Psoas muscle (tissue), 8 donors: Measurements from ENCODE around the gene MYO1H. TPM values are rescaled to one million over a fixed set of nuclear protein-coding genes. Genes with fewer than 3 reads are reported as not detected.
A peak's percentile ranks its signal among the peaks of the same experiment; 100 is the strongest.

Experiments used
- ATAC-seq, 4 donors: fragments of 200-7000 bp; cut with Tn5 transposase; one replicate each; pipeline ENCODE4 v1.9.1; 2020; ENCODE audit warnings: moderate library complexity in 3 of 4, mild to moderate bottlenecking in 2 of 4
- DNase-seq, 2 donors: peaks; one replicate each; pipeline ENCODE4 v3.0.0-alpha.2; 2020
- H3K27ac ChIP-seq: fragments of 200-600 bp; one replicate; pipeline ENCODE4 v1.8.0; 2022
- H3K27me3 ChIP-seq, 3 donors: fragments of 200-600 bp in 1 of 3; one replicate each; pipeline versions ENCODE4 v1.6.1 to v1.8.0; 2013 to 2022; ENCODE audit warnings: low read length in 2 of 3, mild to moderate bottlenecking in 2 of 3, moderate library complexity in 1 of 3; ENCODE audit not compliant: insufficient read depth in 3 of 3
- H3K36me3 ChIP-seq, 2 donors: fragments of 200-600 bp in 1 of 2; one replicate each; pipeline versions ENCODE4 v1.6.1 to v1.8.0; 2013 to 2022; ENCODE audit warnings: low read depth in 1 of 2, mild to moderate bottlenecking in 1 of 2, moderate library complexity in 1 of 2; ENCODE audit not compliant: insufficient read depth in 1 of 2
- H3K4me1 ChIP-seq: fragments of 200-600 bp; one replicate; pipeline ENCODE4 v1.8.0; 2022
- H3K4me3 ChIP-seq: fragments of 200-600 bp; one replicate; pipeline ENCODE4 v1.8.0; 2022; ENCODE audit warnings: mild to moderate bottlenecking
- H3K9me3 ChIP-seq: fragments of 200-600 bp; one replicate; pipeline ENCODE4 v1.8.0; 2022
- WGBS, 3 donors: extraction: QIAGEN DNeasy Blood & Tissue Kit; methylation state at CpG; one replicate each; pipeline versions ENCODE4 v1.1.6 to v1.1.7; 2013; 5-methylcytosine and 5-hydroxymethylcytosine counted together
- intact Hi-C, 2 donors: fragments of 100-400 bp; cut with DNase I; formaldehyde crosslinking; loops; one replicate each; pipeline versions ENCODE4 v1.11.0 to v1.14.2; 2022
- polyA plus RNA-seq, 3 donors: library from polyadenylated mRNA; stranded (reverse); fragments of 200-250 nt; gene quantifications; one replicate each; pipeline ENCODE4 v1.2.3, GENCODE V29; 2013
- total RNA-seq, 4 donors: library from RNA; stranded (reverse); fragmentation: NEBNext Ultra II Directional in 2 of 4; extraction: Animal tissue kit (Norgen Biotek cat#: 25700) in 2 of 4; gene quantifications; one replicate each; pipeline versions ENCODE4 v1.2.1 to v1.2.4, GENCODE V29; 2021 to 2023
- TF ChIP-seq, protein P1 (sequence below): fragments of 200-600 bp; IDR thresholded peaks from one replicate; pipeline ENCODE4 v1.8.0; 2022; ENCODE audit warnings: antibody characterized with exemption
- donor health status: healthy with polysubstance abuse.
- donor health status: DM: no; HTN: no; CAD: no; lungs with moderate emphysema.
- donor health status: Bipolar disorder and iron deficiency.
- donor health status: healthy.
- donor health status: DM: yes; HTN: yes; CAD: no.
- donor health status: DM: no; HTN: no; CAD: no.
- donor health status: DM: no; HTN: no; CAD: no.
- donor health status: DM: yes; HTN: yes; CAD: no.

MYO1H gene
- total and polyA plus RNA-seq, 7 donors: 0.10 TPM; not detected in 6

GRCh38 chr12:109459247-109459646 lies 111.5 kb downstream of the MYO1H start:
- WGBS, 3 donors: 68 to 79% (median 76%) methylated on average over 6 of the region's 6 CpGs
- no peak for DNase-seq
- H3K27ac ChIP-seq: peak overlapping the region; percentile 34
- peaks cover 3 to 62% of the 10 kb centered on the region in 2 donors for H3K36me3 ChIP-seq
- no peaks in the 10 kb centered on the region for H3K9me3 ChIP-seq
- H3K27me3 ChIP-seq: no peaks in the 10 kb centered on the region
- intact Hi-C loops: loop anchor here in 1 of 2 donors (2.0 kb wide), 1 partner anchor 26 kb away; no protein-coding TSS in a partner anchor
- no peak for ATAC-seq
- no peak overlapping the region for H3K4me3 ChIP-seq
- H3K4me1 ChIP-seq: peaks cover 40% of the 10 kb centered on the region
- TF ChIP-seq, protein P1, sequence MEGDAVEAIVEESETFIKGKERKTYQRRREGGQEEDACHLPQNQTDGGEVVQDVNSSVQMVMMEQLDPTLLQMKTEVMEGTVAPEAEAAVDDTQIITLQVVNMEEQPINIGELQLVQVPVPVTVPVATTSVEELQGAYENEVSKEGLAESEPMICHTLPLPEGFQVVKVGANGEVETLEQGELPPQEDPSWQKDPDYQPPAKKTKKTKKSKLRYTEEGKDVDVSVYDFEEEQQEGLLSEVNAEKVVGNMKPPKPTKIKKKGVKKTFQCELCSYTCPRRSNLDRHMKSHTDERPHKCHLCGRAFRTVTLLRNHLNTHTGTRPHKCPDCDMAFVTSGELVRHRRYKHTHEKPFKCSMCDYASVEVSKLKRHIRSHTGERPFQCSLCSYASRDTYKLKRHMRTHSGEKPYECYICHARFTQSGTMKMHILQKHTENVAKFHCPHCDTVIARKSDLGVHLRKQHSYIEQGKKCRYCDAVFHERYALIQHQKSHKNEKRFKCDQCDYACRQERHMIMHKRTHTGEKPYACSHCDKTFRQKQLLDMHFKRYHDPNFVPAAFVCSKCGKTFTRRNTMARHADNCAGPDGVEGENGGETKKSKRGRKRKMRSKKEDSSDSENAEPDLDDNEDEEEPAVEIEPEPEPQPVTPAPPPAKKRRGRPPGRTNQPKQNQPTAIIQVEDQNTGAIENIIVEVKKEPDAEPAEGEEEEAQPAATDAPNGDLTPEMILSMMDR: no peak

GRCh38 chr12:109460538-109460937 lies 112.8 kb downstream of the MYO1H start:
- Histone ChIP-seq H3K36me3 (peaks cover 2 to 56% of the 10 kb centered on the region in 2 donors), H3K9me3 (no peaks in the 10 kb centered on the region), H3K27ac (peak overlapping the region; percentile 89), H3K27me3 (no peaks in the 10 kb centered on the region), H3K4me3 (no peak overlapping the region), H3K4me1 (peaks cover 48% of the 10 kb centered on the region)
- TF ChIP-seq, protein P1: no peak
- intact Hi-C loops: no loop called here
- 85 to 89% (median 88%) methylated on average over 12 to 13 of the region's 13 CpGs for WGBS, 3 donors
- ATAC-seq (no peak), DNase-seq (no peak)

DNA sequence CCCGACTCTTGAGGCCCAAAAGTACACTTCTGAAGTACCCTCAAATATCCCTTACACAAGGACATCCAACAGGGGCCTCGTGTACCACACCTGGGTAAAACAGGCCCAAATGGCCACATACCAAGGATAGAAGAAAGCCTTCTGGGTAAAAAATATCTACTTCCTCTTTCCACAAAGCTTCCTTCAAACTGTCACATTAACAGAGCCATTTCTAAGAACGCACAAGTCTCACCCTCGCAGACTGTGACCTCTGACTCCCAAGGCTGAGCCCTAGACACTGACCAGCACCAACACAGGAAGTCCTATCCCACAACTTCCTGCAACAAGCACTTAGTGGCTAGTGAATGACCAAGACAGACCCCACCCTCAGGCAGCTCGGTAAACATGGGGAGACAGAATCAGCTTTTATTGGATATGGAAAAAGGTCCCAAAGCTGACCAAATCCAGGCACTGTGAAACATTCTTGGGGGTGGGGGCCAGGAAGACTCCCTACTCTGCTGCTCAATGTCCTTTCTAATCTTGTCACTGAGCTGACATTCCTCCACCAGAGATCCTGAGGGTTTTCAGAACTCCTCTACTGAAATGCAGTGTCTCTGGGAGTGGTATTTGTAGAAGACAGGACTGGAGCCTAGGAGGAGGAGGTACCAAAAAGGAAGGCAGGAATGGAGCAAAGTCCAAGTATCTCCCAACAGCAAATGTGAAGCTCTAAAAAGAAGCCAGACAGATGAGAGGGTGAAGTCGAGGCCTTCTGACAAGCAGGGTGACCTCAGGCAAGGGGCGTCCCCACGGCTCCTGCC lies 113.5 kb downstream of the MYO1H start:
- peak overlapping the region; percentile 89 for H3K27ac ChIP-seq
- peak overlapping the region; percentile 9 for H3K4me3 ChIP-seq
- ATAC-seq: peak in 1 of 4 donors; percentile 25
- peaks cover 2 to 52% of the 10 kb centered on the region in 2 donors for H3K36me3 ChIP-seq
- intact Hi-C loops: no loop called here
- no peak for DNase-seq
- WGBS, 3 donors: 55 to 69% (median 64%) methylated on average over 8 of the region's 8 CpGs
- no peaks in the 10 kb centered on the region for H3K9me3 ChIP-seq
- no peaks in the 10 kb centered on the region for H3K27me3 ChIP-seq
- TF ChIP-seq, protein P1: no peak
- H3K4me1 ChIP-seq: peaks cover 54% of the 10 kb centered on the region

GRCh38 chr12:109461846-109462756 lies 114.4 kb downstream of the MYO1H start:
- H3K27ac ChIP-seq: peak overlapping the region; percentile 89
- no peaks in the 10 kb centered on the region for H3K9me3 ChIP-seq
- ATAC-seq (peak; percentile 81 to 92 (median 90)), DNase-seq (peak; percentile 93)
- TF ChIP-seq, protein P1: no peak
- H3K4me1 ChIP-seq: peaks cover 62% of the 10 kb centered on the region
- peaks cover 0 to 46% of the 10 kb centered on the region in 2 donors for H3K36me3 ChIP-seq
- 58 to 63% (median 62%) methylated on average over 12 to 13 of the region's 13 CpGs for WGBS, 3 donors
- intact Hi-C loops: no loop called here
- H3K27me3 ChIP-seq: no peaks in the 10 kb centered on the region
- peak overlapping the region; percentile 31 for H3K4me3 ChIP-seq
